HG02870 (cell line): Measurements from ENCODE around the gene GP1BB.
"Not testable (repeated sequence)": the region's sequence is repeated elsewhere in the genome, so short reads cannot be mapped to it uniquely, and the experiment has no call there.

Source experiments
- ATAC-seq: cut with Tn5 transposase; IDR thresholded peaks from one replicate; pipeline ENCODE4 v1.9.1; 2021; ENCODE audit warnings: mild to moderate bottlenecking, moderate library complexity; ENCODE audit not compliant: unreplicated experiment

The GP1BB gene

DNA sequence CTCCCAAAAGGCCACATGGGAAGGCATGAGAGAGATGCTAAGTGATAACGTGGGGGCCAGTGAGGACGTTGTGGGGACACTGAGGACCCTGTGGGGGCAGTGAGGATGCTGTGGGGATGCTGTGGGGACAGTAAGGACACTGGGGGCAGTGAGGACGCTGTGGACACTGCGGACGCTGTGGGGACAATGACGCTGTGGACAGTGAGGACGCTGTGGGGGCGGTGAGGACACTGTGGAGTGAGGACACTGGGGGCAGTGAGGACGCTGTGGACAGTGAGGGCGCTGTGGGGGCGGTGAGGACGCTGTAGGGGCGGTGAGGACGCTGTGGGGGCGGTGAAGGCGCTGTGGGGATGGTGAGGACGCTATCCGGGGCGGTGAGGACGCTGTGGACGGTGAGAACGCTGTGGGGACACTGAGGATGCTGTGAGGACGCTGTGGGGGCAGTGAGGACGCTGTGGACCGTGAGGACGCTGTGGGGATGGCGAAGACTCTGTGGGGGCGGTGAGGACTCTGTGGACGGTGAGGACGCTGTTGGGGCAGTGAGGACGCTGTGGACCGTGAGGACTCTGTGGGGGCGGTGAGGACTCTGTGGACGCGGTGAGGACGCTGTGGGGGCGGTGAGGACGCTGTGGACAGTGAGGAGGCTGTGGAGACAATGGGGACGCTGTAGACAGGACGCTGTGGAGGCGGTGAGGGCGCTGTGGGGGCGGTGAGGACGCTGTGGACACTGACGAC is 1.8 kb downstream of the GP1BB start:
- no peak for ATAC-seq

- ATAC-seq = not testable (repeated sequence)
These were observed 2.9 kb downstream of the GP1BB start for GRCh38 chr22:19726064-19726788.

- no peak for ATAC-seq
These were observed 4.2 kb downstream of the GP1BB start for GRCh38 chr22:19727310-19728150.

- no peak for ATAC-seq
These were observed 4.9 kb downstream of the GP1BB start for GRCh38 chr22:19728271-19728670.

- ATAC-seq = no peak
These were observed 5.5 kb downstream of the GP1BB start for GRCh38 chr22:19728836-19729235.

DNA sequence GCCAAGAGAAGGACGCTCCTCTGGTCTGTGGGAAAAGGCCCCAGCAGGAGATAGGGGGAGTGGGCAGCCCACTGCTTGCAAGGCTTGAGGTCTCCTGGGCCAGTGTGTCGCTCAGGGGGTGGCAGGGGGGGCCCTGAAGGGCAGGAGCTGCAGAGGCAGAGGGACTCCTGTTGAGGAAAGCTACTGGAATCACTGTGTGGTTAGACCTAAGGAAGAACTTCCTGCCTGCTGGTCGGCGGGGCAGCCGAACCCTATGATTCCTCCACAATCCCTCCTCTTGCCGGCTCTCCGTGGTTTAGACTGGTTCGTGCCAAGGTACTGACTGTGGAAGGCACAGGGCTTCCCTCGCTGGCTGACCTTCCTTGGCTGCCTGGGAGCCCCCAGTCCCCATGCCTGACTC is 6.2 kb downstream of the GP1BB start:
- no peak for ATAC-seq

DNA sequence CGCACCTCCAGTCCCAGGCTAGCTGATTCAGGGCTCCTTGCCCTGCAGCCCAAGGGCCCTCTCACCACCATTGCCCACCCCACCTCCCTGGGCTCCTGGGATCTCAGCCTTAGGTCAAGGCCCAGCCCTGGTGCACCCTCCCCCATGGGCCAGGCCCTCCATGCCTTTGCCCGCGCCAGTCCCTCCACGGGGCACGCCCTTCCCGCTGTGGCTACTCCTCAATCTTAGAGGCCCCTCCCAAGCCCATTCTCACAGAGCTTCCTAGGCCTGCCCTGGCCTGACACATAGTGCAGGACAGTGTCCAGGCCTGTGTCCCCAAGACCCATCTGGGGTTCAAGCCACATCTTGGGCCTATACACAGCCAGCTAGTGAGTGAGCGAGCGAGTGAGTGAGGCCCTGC is 6.9 kb downstream of the GP1BB start:
- ATAC-seq = no peak

DNA sequence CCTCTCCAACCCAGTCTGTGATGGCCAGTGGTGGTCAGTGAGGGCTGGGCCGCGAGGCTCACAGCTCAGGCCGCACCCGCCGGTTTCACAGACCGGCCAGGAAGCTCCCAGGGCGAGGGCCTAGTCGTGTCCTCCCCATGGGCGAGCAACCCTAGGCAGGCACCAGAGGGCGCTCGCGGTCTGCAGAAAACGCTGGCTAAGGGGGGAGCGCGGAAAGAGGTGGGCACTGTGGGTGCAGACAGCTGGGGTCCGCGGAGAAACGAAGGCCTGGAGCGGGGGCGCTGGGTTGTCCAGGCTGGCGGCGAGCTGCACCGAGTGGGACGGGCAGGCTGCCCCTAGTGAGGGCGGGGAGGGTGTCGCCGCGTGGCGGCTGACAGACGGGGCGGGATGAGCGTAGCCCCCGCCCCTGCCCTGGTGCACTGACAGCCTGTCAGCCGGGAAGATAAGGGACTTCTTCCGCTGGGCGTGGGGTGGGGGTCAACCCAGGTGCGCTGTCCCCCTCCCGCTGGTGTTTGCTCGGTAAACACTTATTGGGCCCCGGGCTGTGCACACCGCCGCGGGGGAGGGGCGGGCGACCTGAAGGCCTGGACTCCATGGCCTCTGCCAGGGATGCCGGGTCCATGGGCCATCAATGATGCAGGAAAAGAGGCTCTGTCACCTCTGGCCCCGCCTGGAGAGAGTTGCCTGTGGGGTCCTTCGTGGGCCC is 7.5 kb downstream of the GP1BB start:
- ATAC-seq = no peak

DNA sequence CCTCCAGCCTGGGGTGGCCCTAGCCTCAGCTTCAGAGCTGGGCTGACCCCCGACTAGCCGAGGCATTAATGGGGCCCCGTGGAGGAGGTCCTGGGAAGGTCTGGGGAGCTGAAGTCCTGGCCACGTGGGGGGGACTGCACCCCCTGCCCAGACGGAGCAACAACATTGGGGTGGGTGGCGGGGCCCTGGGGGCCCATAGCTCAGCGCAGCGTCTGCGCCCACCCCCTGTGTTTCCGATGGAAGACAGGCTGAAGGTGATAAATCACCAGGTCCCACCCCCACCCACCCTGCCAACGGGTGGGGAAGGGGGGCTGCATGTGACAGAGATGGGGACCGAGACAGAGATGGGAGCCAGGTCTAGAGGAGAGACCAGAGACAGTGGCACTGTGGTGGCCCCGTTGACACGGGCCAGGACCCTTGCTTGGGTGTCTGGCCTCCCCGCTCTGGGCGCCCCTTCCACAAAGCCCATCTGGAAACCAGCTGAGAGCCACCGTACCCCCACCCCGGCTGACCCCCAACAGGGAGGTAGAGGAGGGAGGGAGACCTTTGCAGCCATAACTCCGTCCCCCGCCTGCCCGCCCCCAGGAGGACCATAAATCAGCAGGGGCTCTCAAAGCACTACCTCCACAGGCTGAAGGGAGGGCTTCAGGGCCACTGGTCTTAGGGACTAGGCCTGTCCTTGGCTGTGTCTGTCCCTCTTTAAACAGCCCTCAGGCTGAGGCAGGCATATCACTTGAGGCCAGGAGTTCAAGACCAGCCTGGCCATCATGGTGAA is 8.2 kb downstream of the GP1BB start:
- no peak for ATAC-seq

DNA sequence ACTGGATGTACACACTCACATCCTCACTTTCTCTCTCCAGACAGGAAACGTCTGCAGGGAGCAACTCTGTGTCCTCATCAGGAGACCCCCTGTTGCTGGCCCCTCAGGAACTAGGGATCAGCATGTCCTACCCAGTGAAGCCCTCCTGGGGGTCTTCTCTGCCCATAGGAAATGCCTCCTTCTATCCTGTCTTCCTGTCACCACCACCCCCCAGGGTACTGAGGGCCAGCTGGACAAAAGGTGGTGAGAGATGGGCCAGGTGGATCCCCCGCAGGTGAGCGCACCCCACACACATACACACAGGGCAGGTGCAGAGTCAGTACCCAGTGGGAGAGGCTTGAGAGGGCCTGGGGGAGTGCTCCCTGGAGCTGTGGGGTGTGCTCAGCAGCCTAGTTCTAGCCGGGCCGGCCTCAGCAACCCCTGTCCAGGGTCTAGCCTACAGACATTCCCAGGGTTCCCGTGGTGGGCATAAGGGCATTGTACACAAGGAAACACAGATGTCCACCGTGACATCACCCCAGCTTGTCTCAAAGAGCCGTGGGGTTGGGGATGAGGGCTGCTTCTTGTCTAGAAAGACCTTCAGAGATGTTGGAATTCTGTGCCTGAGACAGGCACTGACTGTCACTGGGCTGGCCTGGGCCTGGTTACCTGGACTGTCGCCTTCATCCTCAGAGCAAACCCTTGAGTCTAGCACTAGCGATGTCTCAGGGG is 9.2 kb downstream of the GP1BB start:
- ATAC-seq = no peak

DNA sequence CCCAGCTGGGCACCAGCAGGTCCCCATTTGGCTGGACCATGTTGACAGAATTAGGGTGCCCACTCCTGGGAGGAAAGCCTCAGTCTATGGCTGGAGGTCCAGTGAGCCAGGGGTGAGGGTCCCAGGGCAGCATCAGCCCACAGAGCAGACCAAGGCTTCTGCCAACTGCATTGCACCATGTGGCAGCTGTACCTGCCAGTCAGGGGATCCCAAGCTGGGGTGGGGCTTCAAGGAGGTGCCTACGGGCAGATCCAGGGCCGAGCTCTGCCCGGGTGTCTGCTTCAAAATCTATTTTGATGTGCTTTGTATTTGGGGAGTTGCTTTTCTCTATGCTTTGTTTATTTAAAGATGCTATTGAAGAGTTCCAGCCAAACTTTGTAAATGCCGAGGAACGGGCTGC is 10.4 kb downstream of the GP1BB start:
- ATAC-seq = no peak

- no peak for ATAC-seq
These were observed 10.8 kb downstream of the GP1BB start for GRCh38 chr22:19734163-19734562.

DNA sequence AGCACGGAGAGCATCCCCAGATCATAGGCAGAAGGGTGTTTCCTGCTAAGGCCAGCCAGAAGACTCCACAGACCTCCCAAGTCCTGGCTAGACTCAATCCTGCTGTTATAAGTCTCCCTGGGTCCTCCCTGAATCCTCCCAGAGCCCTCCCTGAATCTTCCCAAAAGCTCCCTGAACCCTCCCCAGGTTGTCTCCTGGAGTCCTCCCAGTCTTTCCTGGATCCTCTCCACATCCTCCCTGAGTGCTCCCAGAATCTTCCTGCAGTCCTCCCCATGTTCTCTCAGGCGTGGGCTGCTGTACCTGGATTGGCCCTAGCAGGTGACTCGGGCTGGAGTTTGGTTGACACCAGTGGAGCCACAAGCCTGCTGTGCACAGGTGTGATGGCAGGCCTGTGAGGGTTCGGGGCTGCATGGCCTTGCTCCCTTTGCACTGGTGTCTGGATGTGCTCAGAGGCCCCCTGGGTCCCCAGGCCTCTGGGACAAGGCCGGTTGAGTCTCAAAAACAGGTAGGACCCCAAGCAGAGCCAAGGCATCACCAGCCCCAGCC is 11.6 kb downstream of the GP1BB start:
- ATAC-seq = no peak

DNA sequence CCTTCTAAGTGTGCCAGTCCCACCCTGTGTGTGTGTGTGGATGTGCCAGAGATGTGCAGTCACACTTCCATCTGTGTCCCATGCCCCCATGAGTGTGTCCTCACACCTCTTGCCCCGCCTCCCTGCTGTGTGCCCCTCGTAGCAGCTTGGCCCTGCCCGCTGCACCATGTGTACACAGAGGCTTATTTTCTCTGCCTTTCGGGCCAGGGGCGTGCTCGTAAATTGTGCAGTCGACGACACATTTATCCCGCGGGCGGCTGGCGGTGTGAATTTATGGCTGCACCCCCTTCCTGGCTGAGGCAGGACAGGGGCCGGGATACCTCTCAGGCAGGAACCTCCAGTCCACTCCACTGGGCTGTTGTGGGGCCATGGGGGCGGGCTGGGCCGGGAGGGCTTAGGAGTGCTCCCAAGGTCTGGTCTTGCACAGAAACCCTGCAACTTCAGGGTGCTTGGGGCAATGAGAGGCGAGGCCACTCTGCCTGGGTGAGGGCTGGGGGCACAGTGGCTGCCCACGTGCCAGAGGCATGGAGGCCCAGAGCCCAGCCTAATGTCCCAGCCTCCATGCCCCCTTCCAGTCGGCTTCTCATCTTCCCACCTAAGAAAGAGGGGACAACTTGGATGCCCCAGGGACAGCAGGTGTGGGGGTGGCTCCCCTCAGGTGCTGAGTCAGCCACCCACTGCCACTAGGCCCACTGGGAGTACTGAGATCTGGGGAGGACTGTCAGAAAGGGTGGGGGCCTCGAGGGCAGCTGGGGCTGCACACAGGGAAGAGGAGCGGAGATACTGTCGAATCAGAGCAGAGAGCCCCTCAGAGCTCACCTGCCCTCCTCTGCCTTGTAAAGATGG is 12.5 kb downstream of the GP1BB start:
- ATAC-seq = no peak

DNA sequence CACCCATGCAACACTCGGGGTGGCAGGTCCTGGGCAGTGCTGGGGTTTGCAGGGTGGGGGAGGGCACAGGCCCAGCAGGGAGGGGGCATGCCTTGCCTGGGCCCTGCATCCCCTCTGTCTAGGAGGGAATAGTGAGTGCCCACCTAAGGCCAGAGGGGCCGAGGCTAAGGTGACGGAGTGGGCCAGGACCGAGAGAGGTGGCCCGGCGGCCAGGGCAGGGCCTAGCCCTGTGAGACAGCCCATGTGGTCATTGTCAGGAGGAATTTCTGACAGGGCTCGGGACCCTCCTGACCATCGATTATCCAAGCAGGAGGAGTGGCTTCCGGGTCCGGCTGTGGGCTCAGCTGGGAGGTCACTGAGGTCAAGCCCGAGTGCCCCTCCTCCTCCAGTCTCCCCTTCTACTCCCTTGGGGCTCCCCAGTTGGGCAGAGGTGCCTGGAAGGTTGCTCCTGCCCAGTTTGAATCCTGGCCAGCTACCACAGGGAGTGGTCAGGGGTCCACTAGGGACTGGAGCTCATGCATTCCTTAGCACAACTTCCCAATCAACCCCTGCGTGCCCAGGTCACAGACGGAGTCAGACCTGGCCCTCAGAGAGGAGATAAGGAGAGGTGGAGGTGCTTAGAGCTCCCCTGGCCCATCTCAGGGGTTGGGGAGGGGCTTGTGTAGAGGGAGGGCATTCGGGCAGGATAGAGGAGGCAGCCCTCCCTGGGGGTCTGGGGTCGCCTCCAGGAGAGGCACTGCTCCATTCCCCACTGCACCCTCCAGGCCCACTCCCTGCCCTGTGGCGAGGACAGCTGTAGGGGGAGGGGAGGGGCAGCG is 14.7 kb downstream of the GP1BB start:
- no peak for ATAC-seq

DNA sequence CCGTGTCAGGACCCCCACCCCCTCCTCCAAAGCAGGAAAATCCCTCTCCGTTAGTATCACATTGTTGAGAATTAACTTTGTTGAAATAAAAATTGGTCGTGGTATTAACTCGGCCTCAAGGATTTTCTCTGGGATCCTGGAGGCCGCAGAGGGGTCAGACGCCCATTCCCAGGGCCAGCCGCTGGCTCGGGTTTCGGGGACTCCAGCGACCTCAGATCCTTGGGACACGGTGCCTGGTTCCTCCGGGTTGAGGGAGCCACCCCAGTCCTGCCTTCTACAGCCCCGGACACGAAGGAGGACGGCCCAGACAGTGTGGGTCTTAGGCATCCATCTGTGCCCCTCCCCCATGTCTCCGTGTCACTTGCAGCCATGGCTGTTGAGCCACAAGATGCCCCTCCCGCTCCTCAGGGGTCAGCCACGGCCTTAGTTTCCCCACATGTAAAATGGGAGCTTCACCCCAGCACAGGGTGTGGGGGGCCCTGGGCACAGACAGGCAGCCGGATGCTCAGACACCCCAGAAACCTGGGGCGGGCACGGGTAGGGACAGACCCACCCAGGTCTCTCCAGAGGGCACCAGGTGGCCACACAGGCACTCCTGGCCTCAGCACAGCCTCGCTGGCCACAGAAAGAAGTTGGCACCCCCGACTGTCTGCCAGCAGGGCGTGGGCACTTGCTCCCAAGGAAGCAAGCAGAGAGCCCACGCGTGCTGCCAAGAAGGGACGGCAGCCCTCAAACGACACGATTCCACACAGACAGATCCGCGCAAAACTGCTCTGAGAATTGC is 15.5 kb downstream of the GP1BB start:
- no peak for ATAC-seq

- no peak for ATAC-seq
These were observed 16.1 kb downstream of the GP1BB start for GRCh38 chr22:19739448-19739895.
